ENCODE results near the gene SIGLEC15.

GRCh38 chr18:45861926-45862325 is 36.5 kb downstream of the SIGLEC15 start:
- no peak for TF ChIP-seq FOXA1 (IDR thresholded peaks at IDR 0.05)
- no peak for TF ChIP-seq CTCF (IDR thresholded peaks at IDR 0.05; ENCODE audit: low read depth, low read length, missing input control)
- TF ChIP-seq RAD21 (IDR thresholded peaks at IDR 0.05), result no peak
- no peak for TF ChIP-seq TAF1 (conservative IDR thresholded peaks at IDR 0.05)
- no peak for TF ChIP-seq JUND (IDR thresholded peaks at IDR 0.05)
- no peak for TF ChIP-seq NR2F2 (IDR thresholded peaks at IDR 0.05)

All from liver (tissue), 3 donors.